HG02943 (cell line): ENCODE measurements around the gene SLC16A7.

Experiments used
- ATAC-seq: cut with Tn5 transposase; IDR thresholded peaks from one replicate; pipeline ENCODE4 v1.9.1; 2021; ENCODE audit warnings: mild to moderate bottlenecking, low read depth, moderate library complexity; ENCODE audit not compliant: unreplicated experiment

The SLC16A7 gene

DNA sequence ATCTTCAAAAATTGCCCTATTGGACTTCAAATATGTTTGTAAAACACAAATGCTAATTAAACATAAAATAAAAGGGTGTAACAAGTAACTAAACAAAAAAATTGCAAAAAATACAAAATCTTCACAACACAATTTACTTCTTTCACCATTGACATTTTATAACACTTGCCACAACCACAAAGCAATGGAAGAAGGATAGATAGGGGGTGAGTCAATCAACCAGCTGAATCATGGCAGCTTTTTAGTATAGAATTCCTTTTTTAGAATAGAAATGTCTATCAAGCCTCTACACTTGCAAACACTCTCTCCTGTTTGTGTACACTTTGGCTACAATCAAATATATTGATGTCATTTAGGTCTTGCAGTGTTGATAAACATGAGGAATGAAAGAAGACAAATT is 232.7 kb downstream of the SLC16A7 start:
- ATAC-seq: no peak

- ATAC-seq: no peak
Observed at GRCh38 chr12:59833408-59833807, 237.6 kb downstream of the SLC16A7 start.

DNA sequence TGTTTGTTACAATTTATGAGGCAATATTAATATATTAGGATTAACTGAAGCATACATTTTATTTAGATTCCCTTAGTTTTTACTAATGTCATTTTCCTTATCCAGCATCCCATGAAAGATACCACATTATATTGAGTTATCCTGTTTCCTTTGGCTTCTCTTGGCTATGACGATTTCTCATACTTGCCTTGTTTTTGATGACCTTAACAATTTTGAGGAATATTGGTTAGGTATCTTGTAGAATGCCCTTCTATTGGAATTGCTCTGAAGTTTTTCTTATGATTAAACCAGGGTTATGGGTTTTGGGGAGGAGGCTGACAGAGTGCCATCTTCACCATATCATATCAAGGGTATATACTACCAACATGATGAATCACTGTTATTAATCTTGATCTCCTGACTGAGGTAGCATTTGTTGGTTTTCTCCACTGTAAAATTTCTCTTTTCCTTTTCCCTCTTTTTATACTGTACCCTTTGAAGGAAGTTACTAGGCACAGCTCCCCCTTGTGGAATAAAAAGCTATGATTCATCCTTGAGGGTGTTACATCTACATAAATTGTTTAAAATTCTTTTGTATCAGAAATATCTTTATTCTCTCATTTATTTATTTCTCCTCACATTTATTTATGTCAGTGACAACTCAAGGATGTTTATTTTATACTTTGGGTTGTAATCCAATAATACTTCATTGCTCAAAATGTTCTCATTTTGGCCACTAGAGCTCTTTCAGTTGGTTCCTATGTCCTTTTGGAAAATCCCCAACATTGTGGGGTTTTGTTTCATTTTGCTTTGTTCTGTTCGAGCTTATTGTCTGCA is 239.0 kb downstream of the SLC16A7 start:
- no peak for ATAC-seq
